GM18870 (cell line): ENCODE measurements around the gene DOK7.

Experiments
- ATAC-seq: cut with Tn5 transposase; IDR thresholded peaks from one replicate; pipeline ENCODE4 v1.9.1; 2021; ENCODE audit warnings: moderate library complexity; ENCODE audit not compliant: unreplicated experiment

Gene DOK7

DNA sequence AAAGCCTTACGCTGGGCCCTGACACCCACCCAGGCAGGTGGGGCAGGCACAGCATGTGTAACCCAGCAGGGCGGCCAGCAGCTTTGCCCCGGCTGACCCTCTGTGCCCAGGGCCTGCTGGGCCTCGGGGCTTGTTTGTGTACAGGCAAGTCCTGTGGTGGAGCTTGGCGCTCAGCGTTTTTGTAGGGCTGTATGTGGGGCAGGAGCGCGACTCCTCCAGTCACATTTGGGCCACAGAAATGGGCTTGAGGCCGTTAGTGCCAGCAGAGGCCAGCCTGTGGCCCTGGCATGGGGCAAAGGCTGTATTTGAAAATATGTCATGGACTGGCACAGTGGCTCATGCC lies 36.0 kb upstream of the DOK7 start:
- no peak for ATAC-seq

- ATAC-seq, result no peak
Observed at GRCh38 chr4:3427706-3428446, 35.2 kb upstream of the DOK7 start.

GRCh38 chr4:3429651-3430050 lies 33.5 kb upstream of the DOK7 start:
- ATAC-seq, result no peak

DNA sequence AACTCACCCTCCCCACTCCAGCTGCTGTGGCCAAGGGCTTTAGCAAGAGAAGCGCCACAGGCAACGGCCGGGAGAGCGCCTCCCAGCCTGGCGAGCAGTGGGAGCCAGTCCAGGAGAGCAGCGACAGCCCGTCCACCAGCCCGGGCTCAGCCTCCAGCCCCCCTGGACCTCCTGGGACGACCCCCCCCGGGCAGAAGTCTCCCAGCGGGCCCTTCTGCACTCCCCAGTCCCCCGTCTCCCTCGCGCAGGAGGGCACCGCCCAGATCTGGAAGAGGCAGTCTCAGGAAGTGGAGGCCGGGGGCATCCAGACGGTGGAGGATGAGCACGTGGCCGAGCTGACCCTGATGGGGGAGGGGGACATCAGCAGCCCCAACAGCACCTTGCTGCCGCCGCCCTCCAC lies 32.6 kb upstream of the DOK7 start:
- ATAC-seq, result no peak

DNA sequence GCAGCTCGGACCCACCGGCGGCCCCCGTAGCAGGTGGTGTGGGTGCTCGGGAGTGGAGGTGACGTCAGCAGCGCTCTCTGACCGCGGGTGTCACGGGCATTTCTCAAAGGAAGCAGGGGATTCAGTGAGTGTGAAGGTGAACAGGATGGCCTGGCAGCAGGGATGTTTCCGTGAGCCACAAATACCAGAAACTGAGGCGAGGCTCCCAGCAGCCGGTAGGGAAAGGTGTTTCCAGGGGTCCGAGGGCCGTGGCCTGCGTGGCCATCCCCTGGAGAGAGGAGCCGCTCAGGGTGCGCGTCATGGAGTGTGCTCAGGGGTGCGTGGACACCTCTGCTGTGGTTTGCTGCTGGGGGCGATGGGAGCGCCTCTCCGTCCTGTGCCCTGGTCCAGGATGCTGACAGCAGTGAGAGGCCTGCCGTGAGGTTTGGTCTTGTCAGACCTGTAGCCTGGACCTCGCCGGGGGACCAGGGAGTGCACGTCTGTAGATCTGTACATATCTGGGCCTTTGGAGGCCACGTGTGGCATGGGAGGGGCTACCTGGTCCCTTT lies 31.6 kb upstream of the DOK7 start:
- ATAC-seq, result no peak

- ATAC-seq, result no peak
Observed at GRCh38 chr4:3432381-3432790, 30.7 kb upstream of the DOK7 start.

GRCh38 chr4:3433138-3433869 lies 29.8 kb upstream of the DOK7 start:
- ATAC-seq, result no peak

DNA sequence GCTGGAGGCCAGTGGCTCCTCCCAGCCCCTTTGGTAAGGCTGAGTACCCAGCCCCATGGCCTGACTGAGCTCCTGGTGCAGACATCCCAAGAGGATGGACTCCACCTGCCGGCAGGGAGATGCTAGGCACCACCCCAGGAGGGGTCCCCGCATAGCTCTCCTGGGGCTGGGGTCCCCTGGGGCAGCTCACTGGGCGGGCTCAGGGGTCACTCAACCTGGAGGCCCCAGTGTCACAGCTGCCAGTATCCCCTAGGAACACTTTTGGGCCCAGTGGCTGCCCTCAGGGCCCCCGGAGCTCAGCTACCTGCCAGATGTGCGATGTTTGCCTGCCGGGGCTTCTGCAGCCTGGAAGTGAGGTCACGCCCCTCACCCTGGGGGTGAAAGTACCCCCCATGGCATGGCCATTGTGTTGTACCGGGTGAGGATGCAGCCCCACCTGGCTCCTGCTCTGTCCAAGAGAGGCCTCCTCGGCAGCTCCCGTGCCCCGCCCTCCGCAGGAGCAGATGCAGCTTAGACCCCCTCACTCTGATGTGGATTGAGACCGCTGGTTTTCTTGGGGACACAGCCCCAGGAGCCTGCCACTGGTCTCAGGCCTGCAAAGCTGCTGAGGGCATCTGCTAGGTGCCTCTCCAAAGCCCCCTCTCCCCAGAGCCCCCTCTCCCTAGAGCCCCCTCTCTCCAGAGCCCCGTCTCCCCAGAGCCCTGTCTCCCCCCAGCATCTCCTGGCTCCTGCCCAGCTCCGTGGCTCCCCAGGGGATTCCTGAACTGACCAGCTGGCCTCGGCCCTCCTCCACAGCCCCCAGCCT lies 28.0 kb upstream of the DOK7 start:
- ATAC-seq, result no peak

- ATAC-seq, result no peak
Observed at GRCh38 chr4:3435686-3435956, 27.5 kb upstream of the DOK7 start.

- ATAC-seq, result no peak
Observed at GRCh38 chr4:3436048-3436797, 26.9 kb upstream of the DOK7 start.

- ATAC-seq, result no peak
Observed at GRCh38 chr4:3436798-3437581, 26.1 kb upstream of the DOK7 start.

- ATAC-seq, result no peak
Observed at GRCh38 chr4:3437582-3437936, 25.5 kb upstream of the DOK7 start.

GRCh38 chr4:3437998-3438846 lies 24.9 kb upstream of the DOK7 start:
- no peak for ATAC-seq

DNA sequence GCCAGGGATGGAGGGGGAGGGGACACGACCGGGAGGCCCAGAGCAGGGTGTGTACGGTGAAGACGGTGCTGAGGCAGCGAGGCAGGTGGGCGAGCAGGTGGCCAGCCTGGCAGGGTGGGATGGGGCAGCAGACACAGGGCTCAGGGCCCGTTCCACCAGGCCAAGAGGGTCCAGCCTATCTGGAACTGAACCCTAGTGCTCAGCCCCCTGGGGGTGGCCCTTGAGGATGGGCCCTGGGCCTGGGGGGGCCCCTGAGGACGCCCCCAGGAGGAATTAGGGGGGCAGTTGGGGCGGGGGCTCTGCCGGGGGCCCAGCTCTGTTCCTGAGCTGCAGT lies 24.3 kb upstream of the DOK7 start:
- ATAC-seq, result no peak

DNA sequence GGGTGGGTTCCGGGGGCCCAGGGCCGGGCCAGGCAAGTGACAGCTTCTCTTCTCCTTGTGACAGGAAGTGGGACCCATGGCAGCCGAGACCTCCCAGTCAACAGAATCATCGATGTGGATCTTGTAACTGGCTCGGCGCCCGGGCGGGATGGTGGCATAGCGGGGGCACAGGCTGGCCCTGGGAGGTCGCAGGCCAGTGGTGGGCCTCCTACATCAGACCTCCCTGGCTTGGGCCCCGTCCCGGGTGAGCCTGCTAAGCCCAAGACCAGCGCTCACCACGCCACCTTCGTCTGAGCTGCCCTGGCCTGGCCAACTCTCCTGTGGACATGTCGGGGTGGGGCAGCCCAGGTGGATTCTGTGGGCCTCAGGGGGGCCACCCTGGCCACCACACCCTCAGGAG lies 23.7 kb upstream of the DOK7 start:
- no peak for ATAC-seq

DNA sequence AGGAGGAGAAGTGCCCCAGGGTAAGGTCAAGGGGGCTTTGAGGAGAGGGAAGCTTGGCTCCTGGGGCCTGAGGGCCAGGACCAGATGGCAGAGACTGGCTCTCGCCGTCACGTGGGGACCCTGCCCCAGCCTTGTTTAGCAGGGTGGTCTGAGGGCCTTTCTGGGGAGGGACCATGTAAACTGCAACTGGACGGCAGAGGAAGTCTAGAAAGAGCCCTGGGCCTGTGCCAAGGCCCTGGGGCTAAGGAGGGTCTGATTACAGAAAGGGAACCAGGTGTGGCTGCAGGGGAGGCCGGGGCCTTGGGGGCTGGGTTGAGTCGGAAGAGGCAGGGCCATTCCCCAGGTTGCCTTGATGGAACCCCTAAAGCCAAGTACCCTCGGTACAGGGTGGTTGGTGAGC lies 23.1 kb upstream of the DOK7 start:
- no peak for ATAC-seq

- no peak for ATAC-seq
Observed at GRCh38 chr4:3440979-3441500, 22.1 kb upstream of the DOK7 start.

DNA sequence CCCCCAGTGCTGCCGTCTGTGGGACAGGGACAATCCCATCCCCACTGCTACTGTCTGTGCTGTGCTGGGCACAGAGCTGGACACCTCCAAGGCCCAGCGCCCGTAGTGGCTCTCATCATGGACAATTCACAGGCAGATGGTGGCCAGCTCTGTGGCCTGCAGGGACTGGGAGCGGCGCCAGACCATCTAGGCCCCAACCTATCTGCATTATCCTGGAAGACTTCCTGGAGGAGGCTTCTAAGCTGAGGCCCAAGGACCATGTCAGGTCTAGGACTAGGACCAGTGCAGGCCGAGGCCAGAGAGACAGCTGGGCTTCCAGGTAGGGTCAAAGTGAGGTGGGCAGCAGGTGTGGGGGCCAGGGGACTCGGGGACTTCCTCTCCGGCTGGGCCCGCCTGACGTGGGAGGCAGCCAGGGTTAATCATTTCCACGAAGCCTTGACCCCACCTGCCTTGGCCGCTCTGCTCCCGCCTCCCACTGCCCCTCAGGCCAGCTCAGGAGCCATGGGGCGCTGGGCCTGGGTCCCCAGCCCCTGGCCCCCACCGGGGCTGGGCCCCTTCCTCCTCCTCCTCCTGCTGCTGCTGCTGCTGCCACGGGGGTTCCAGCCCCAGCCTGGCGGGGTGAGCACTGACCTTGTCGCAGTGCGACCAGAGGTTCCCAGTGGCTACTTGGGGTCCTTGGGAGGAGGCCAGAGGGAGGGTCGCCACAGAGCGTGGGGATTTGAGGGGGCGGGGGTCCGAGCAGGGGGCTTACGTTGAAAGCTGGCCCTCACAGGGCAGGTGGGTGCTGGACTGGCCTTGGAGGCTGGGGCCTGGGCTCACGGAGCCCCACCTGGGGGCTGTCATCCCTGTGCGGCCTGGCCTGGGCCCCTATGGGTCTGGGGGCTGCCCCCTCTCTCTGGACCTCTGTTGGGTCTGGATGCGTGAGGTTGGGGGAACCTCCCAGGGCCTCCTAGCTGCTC lies 21.3 kb upstream of the DOK7 start, which contains the start of gene HGFAC:
Gene HGFAC, plus strand, starts transcription at position 468 of the 959 bp plus-strand sequence. Its CDS starts 34 bp downstream, at position 502.
- no peak for ATAC-seq
